ENCODE results near the gene GRB7. TPM values are rescaled to one million over a fixed set of nuclear protein-coding genes. Genes with fewer than 3 reads are reported as not detected.

The GRB7 gene
- total RNA-seq, 2 donors from 2014 or later = 22.4 to 40.9 TPM

- intact Hi-C loops (cut with DNase I) = loop anchor here (5.0 kb wide), 2 partner anchors 130 to 200 kb away; no protein-coding TSS in a partner anchor
- Histone ChIP-seq H3K9me3 (no peaks in the 10 kb centered on the region), H3K4me1 (no peaks in the 10 kb centered on the region), H3K27me3 (no peaks in the 10 kb centered on the region), H3K36me3 (no peaks in the 10 kb centered on the region), H3K9ac (ENCODE audit: low read depth in 2 of 2, low read length in 2 of 2) (no peak overlapping the region), H3K4me3 (no peak overlapping the region), H3K27ac (no peak overlapping the region)
- TF ChIP-seq CTCF (IDR thresholded peaks at IDR 0.05) = no peak
- no peak for DNase-seq
Observed at GRCh38 chr17:39752241-39752881, 14.6 kb downstream of the GRB7 start.

GRCh38 chr17:39753514-39754160, 15.9 kb downstream of the GRB7 start:
- Histone ChIP-seq H3K27me3 (no peaks in the 10 kb centered on the region), H3K36me3 (no peaks in the 10 kb centered on the region), H3K9ac (ENCODE audit: low read depth in 2 of 2, low read length in 2 of 2) (peak overlapping the region; percentile 42 to 93), H3K4me1 (no peaks in the 10 kb centered on the region), H3K27ac (peak overlapping the region; percentile 81), H3K4me3 (peak overlapping the region; percentile 51), H3K9me3 (no peaks in the 10 kb centered on the region)
- no peak for TF ChIP-seq CTCF (IDR thresholded peaks at IDR 0.05)
- DNase-seq = peak; percentile 67
- intact Hi-C loops (cut with DNase I) = loop anchor here (5.0 kb wide), 2 partner anchors 131 to 201 kb away; no protein-coding TSS in a partner anchor

- peak; percentile 94 for DNase-seq
- Histone ChIP-seq H3K9ac (ENCODE audit: low read depth in 2 of 2, low read length in 2 of 2) (peak overlapping the region; percentile 87 to 93), H3K4me1 (no peaks in the 10 kb centered on the region), H3K27ac (peak overlapping the region; percentile 81), H3K27me3 (no peaks in the 10 kb centered on the region), H3K36me3 (no peaks in the 10 kb centered on the region), H3K9me3 (no peaks in the 10 kb centered on the region), H3K4me3 (peak overlapping the region; percentile 51)
- TF ChIP-seq CTCF (IDR thresholded peaks at IDR 0.05) = peak; percentile 94
- intact Hi-C loops (cut with DNase I) = loop anchor here (5.0 kb wide), 2 partner anchors 132 to 202 kb away; no protein-coding TSS in a partner anchor
Observed at GRCh38 chr17:39754161-39754957, 16.6 kb downstream of the GRB7 start.

- peak overlapping the region; percentile 87 to 93 for H3K9ac ChIP-seq (ENCODE audit: low read depth in 2 of 2, low read length in 2 of 2)
- H3K4me3 ChIP-seq = peak overlapping the region; percentile 51
- H3K27ac ChIP-seq = peak overlapping the region; percentile 81
- no peaks in the 10 kb centered on the region for H3K36me3 ChIP-seq
- no peak for TF ChIP-seq CTCF (IDR thresholded peaks at IDR 0.05)
- no peaks in the 10 kb centered on the region for H3K4me1 ChIP-seq
- H3K9me3 ChIP-seq = no peaks in the 10 kb centered on the region
- peak; percentile 43 for DNase-seq
- intact Hi-C loops (cut with DNase I) = loop anchor here (5.0 kb wide), 2 partner anchors 133 to 203 kb away; no protein-coding TSS in a partner anchor
- H3K27me3 ChIP-seq = no peaks in the 10 kb centered on the region
Observed at GRCh38 chr17:39754958-39755553, 17.3 kb downstream of the GRB7 start.

Measured in colonic mucosa (tissue), 4 donors.